Ascending aorta (tissue), 2 donors: ENCODE data around the gene CCDC92B. TPM values are rescaled to one million over a fixed set of nuclear protein-coding genes. Genes with fewer than 3 reads are reported as not detected.

Experiments
- DNase-seq, 2 donors: peaks; one replicate each; pipeline ENCODE4 v3.0.0-alpha.2; 2019; ENCODE audit warnings: low spot score in 2 of 2
- H3K27ac ChIP-seq, 2 donors: fragments of 200-600 bp; sonication (generic); one replicate each; pipeline ENCODE4 v1.5.1; 2016 to 2017; ENCODE audit warnings: mild to moderate bottlenecking in 1 of 2
- H3K27me3 ChIP-seq: fragments of 200-600 bp; sonication (generic); one replicate; pipeline ENCODE4 v1.5.1; 2017
- H3K36me3 ChIP-seq, 2 donors: fragments of 200-600 bp; sonication (generic); one replicate each; pipeline ENCODE4 v1.5.1; 2016
- H3K4me1 ChIP-seq, 2 donors: fragments of 200-600 bp; sonication (generic); one replicate each; pipeline ENCODE4 v1.5.1; 2016 to 2017; ENCODE audit warnings: mild to moderate bottlenecking in 1 of 2
- H3K4me3 ChIP-seq, 2 donors: fragments of 200-600 bp; sonication (generic); one replicate each; pipeline ENCODE4 v1.5.1; 2016 to 2017; ENCODE audit warnings: mild to moderate bottlenecking in 1 of 2
- H3K9me3 ChIP-seq, 2 donors: fragments of 200-600 bp; sonication (generic); one replicate each; pipeline ENCODE4 v1.5.1; 2016
- intact Hi-C: fragments of 100-400 bp; cut with DNase I; formaldehyde crosslinking; loops from one replicate; pipeline ENCODE4 v1.15.1; 2023
- total RNA-seq: library from RNA; depleted of rRNA; stranded (reverse); fragments of >200 nt; gene quantifications from one replicate; pipeline ENCODE4 v1.1.0, GENCODE V29; 2016
- TF ChIP-seq, protein P1 (sequence below), 3 experiments: fragments of 200-600 bp in 2 of 3; fragments of 450-650 bp in 1 of 3; sonication (generic) in 2 of 3; IDR thresholded peaks; one replicate each; pipeline ENCODE4 v1.5.1; 2016 to 2019; ENCODE audit warnings: antibody characterized with exemption in 3 of 3, mild to moderate bottlenecking in 1 of 3, moderate library complexity in 1 of 3

CCDC92B gene
- total RNA-seq, 1 donor from 2014 or later: not detected

DNA sequence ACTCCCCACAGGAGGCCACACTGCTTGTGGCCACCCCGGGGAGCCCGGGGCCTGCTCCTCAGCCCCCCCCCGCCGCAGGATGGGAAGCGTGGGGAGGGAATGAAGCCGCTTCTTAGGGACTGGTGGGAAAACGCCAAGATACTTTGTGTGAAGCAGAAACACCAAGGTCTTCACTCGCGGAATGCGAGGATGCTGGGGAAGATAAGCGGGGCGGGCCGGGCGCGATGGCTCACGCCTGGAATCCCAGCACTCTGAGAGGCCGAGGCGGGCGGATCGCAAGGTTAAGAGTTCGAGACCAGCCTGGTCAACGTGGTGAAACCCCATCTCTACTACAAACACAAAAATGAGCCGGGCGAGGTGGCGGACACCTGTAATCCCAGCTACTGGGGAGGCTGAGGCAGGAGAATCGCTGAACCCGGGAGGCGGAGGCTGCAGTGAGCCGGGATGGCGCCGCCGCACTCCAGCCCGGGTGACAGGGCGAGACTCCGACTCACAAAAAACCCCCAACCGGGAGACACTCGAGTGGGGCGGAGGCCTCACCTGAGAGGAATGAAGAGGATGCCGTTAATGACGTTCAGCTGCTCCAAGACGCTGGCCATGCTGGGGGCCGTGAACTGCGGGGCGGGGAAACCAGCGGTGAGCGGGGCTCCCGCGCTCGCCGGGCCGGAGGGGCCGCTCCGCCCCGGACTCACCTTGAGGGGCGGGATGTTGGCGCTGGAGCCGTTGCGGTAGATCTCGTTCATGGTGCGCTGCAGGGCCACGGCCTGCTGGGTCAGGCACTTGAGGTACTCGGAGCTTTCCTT is 58.2 kb downstream of the CCDC92B start:
- Histone ChIP-seq H3K36me3 (peaks cover 49 to 56% of the 10 kb centered on the region in 2 donors), H3K4me3 (no peak overlapping the region), H3K4me1 (peaks cover 0 to 8% of the 10 kb centered on the region in 2 donors), H3K9me3 (no peaks in the 10 kb centered on the region), H3K27me3 (no peaks in the 10 kb centered on the region), H3K27ac (no peak overlapping the region)
- peak in 1 of 2 donors; percentile 61 for DNase-seq
- TF ChIP-seq, protein P1, sequence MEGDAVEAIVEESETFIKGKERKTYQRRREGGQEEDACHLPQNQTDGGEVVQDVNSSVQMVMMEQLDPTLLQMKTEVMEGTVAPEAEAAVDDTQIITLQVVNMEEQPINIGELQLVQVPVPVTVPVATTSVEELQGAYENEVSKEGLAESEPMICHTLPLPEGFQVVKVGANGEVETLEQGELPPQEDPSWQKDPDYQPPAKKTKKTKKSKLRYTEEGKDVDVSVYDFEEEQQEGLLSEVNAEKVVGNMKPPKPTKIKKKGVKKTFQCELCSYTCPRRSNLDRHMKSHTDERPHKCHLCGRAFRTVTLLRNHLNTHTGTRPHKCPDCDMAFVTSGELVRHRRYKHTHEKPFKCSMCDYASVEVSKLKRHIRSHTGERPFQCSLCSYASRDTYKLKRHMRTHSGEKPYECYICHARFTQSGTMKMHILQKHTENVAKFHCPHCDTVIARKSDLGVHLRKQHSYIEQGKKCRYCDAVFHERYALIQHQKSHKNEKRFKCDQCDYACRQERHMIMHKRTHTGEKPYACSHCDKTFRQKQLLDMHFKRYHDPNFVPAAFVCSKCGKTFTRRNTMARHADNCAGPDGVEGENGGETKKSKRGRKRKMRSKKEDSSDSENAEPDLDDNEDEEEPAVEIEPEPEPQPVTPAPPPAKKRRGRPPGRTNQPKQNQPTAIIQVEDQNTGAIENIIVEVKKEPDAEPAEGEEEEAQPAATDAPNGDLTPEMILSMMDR (IDR thresholded peaks at IDR 0.05): no peak
- intact Hi-C loops: no loop called here

- peaks cover 40 to 48% of the 10 kb centered on the region in 2 donors for H3K36me3 ChIP-seq
- H3K4me1 ChIP-seq: peaks cover 0 to 8% of the 10 kb centered on the region in 2 donors
- TF ChIP-seq, protein P1 (IDR thresholded peaks at IDR 0.05): no peak
- no peak overlapping the region for H3K4me3 ChIP-seq
- intact Hi-C loops: no loop called here
- no peaks in the 10 kb centered on the region for H3K9me3 ChIP-seq
- H3K27ac ChIP-seq: no peak overlapping the region
- no peaks in the 10 kb centered on the region for H3K27me3 ChIP-seq
- no peak for DNase-seq
These were observed 59.0 kb downstream of the CCDC92B start for GRCh38 chr17:2690165-2691068.

DNA sequence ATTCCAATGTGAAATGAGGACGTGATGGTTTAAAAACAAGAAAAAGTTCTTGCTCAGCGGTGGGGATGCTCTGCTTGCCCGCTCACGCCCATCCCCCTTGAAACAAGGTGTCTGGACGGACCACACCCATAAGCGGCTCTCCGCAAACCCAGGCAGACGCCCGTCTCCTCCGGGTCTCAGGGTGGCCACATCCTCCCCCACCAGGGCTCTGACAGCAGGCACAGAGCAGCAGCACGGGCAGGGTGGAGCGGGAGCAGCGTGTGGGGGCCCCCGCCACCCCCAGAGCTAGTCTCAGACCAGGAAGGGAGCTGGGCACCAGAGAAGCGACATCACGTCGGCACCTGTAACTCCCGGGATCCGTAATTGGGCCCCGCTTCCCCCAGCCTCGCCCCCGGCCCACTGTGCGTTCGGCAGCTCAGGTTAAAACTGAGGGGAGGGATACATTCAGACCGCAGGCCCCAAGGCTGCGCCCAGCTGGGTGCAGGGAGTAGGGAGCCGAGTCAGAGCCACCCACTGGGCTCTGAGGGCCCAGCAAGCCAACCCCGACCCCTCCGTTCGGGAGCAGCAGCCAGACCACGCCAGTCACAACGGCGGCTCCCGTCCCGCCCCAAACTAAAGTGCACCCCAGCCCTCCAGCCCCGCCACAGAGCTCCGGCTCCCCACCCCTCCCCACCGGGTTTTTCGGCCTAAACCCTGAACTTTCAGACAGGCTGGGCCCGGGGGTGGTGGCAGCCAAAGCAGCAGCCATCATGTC is 59.9 kb downstream of the CCDC92B start:
- peak in 1 of 2 donors; percentile 62 for DNase-seq
- H3K36me3 ChIP-seq: peaks cover 34 to 40% of the 10 kb centered on the region in 2 donors
- no peak overlapping the region for H3K27ac ChIP-seq

GRCh38 chr17:2688351-2689342 is 60.8 kb downstream of the CCDC92B start:
- Histone ChIP-seq H3K4me1 (peaks cover 0 to 8% of the 10 kb centered on the region in 2 donors), H3K27me3 (no peaks in the 10 kb centered on the region), H3K27ac (no peak overlapping the region), H3K9me3 (no peaks in the 10 kb centered on the region), H3K36me3 (peaks cover 34 to 39% of the 10 kb centered on the region in 2 donors), H3K4me3 (no peak overlapping the region)
- peak in 1 of 2 donors; percentile 62 for DNase-seq
- TF ChIP-seq, protein P1 (IDR thresholded peaks at IDR 0.05): no peak
- intact Hi-C loops: loop anchor here (5.0 kb wide), 1 partner anchor 96 kb away; the partner anchor contains the start of gene PAFAH1B1

More for the DNA sequence above, 59.9 kb downstream of the CCDC92B start:
- Histone ChIP-seq H3K4me3 (no peak overlapping the region), H3K4me1 (peaks cover 0 to 8% of the 10 kb centered on the region in 2 donors), H3K9me3 (no peaks in the 10 kb centered on the region), H3K27me3 (no peaks in the 10 kb centered on the region)
- TF ChIP-seq, protein P1 (IDR thresholded peaks at IDR 0.05): no peak
- intact Hi-C loops: loop anchor here (5.0 kb wide), 1 partner anchor 97 kb away; the partner anchor contains the start of gene PAFAH1B1
